Activated CD4-positive, alpha-beta T cell treated with anti-CD3 and anti-CD28 coated beads, Interleukin-2, amount 10 ng/mL, durations not matched to agents 24 days and 14 days (primary cell): ENCODE measurements around the gene PCSK7. TPM values are rescaled to one million over a fixed set of nuclear protein-coding genes. Genes with fewer than 3 reads are reported as not detected.

Source experiments
- DNase-seq: peaks from one replicate; pipeline ENCODE4 v3.0.0; 2022
- H3K27ac Mint-ChIP-seq: one replicate; pipeline ENCODE4 v1.8.0; 2022; ENCODE audit warnings: mild to moderate bottlenecking, mixed read lengths
- H3K27me3 Mint-ChIP-seq: one replicate; pipeline ENCODE4 v1.8.0; 2022; ENCODE audit warnings: mixed read lengths
- H3K36me3 Mint-ChIP-seq: one replicate; pipeline ENCODE4 v1.8.0; 2022; ENCODE audit warnings: low read depth, mild to moderate bottlenecking, mixed read lengths
- H3K4me1 Mint-ChIP-seq: one replicate; pipeline ENCODE4 v1.8.0; 2021; ENCODE audit warnings: mixed read lengths
- H3K4me3 Mint-ChIP-seq: one replicate; pipeline ENCODE4 v1.8.0; 2022; ENCODE audit warnings: mild to moderate bottlenecking, moderate library complexity, mixed read lengths
- H3K9me3 Mint-ChIP-seq: one replicate; pipeline ENCODE4 v1.8.0; 2021; ENCODE audit warnings: mixed read lengths
- intact Hi-C: fragments of 100-400 bp; cut with micrococcal nuclease; formaldehyde crosslinking; loops from one replicate; pipeline ENCODE4 v1.15.1; 2023
- total RNA-seq: library from RNA; stranded (reverse); gene quantifications from 2 replicates; pipeline ENCODE4 v1.2.3, GENCODE V29; 2022

Gene PCSK7
- total RNA-seq, 1 donor from 2014 or later = 160 TPM

- H3K9me3 Mint-ChIP-seq = no peaks in the 10 kb centered on the region
- DNase-seq = no peak
- intact Hi-C loops = no loop called here
- H3K27ac Mint-ChIP-seq = no peak overlapping the region
- H3K36me3 Mint-ChIP-seq = peaks cover 12% of the 10 kb centered on the region
- H3K27me3 Mint-ChIP-seq = no peaks in the 10 kb centered on the region
- H3K4me3 Mint-ChIP-seq = no peak overlapping the region
- no peaks in the 10 kb centered on the region for H3K4me1 Mint-ChIP-seq
Observed at GRCh38 chr11:117202386-117203068, 29.3 kb downstream of the PCSK7 start.

DNA sequence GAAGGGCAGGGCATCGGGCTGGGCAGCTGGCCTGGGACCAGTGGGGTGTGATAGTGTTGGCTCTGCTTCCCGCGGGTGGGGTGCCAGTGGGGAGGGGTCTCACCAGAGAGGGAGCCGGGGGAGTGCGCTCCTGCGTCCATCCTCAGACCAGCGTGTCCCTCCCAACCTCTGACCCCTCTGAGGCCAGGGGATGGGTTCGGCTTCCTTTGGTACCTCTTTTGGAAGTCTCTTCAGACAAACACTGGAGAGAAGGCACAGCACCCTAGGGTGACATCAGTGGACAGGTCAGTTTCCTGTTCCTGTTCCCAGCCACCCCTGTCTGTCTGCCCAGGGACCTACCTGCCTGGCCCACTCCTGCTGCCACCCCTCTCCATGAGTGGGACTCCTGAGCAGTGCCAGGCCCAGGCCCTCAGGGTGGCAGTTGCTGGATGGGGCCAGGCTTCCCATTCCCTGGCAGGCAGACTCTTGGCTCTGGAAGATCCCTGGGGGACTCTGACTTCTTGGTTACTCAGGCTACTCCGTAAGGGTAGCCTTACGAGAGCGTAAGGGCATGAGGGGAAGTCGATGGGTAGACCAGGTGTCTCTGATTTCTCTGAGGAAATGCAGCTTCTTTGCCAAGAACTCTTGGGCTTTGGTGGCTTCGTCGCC lies 30.1 kb downstream of the PCSK7 start:
- no peak for DNase-seq
- H3K4me3 Mint-ChIP-seq = no peak overlapping the region
- intact Hi-C loops = no loop called here

GRCh38 chr11:117200813-117201657 lies 30.8 kb downstream of the PCSK7 start:
- Mint-ChIP-seq H3K4me3 (no peak overlapping the region), H3K4me1 (no peaks in the 10 kb centered on the region)
- intact Hi-C loops = no loop called here

More for the DNA sequence above, 30.1 kb downstream of the PCSK7 start:
- H3K4me1 Mint-ChIP-seq = no peaks in the 10 kb centered on the region
- no peak overlapping the region for H3K27ac Mint-ChIP-seq
- peaks cover 12% of the 10 kb centered on the region for H3K36me3 Mint-ChIP-seq
- no peaks in the 10 kb centered on the region for H3K9me3 Mint-ChIP-seq
- no peaks in the 10 kb centered on the region for H3K27me3 Mint-ChIP-seq

GRCh38 chr11:117199916-117200812 lies 31.7 kb downstream of the PCSK7 start:
- H3K36me3 Mint-ChIP-seq = peaks cover 9% of the 10 kb centered on the region
- H3K4me1 Mint-ChIP-seq = peaks cover 2% of the 10 kb centered on the region
- no peak overlapping the region for H3K27ac Mint-ChIP-seq
- H3K4me3 Mint-ChIP-seq = no peak overlapping the region
- intact Hi-C loops = no loop called here
- no peaks in the 10 kb centered on the region for H3K9me3 Mint-ChIP-seq
- no peaks in the 10 kb centered on the region for H3K27me3 Mint-ChIP-seq
- no peak for DNase-seq

More at GRCh38 chr11:117200813-117201657, 30.8 kb downstream of the PCSK7 start:
- Mint-ChIP-seq H3K27ac (no peak overlapping the region), H3K27me3 (no peaks in the 10 kb centered on the region), H3K36me3 (peaks cover 11% of the 10 kb centered on the region), H3K9me3 (no peaks in the 10 kb centered on the region)
- DNase-seq = no peak

GRCh38 chr11:117199053-117199915 lies 32.6 kb downstream of the PCSK7 start, which contains the start of gene TAGLN:
Gene TAGLN, plus strand, starts transcription at chr11:117199370. Its CDS starts 3,644 bp downstream, at chr11:117203014.
- intact Hi-C loops = no loop called here
- no peaks in the 10 kb centered on the region for H3K27me3 Mint-ChIP-seq
- peaks cover 3% of the 10 kb centered on the region for H3K4me1 Mint-ChIP-seq
- no peak within 1 kb of the TSS for H3K4me3 Mint-ChIP-seq
- peaks cover 6% of the 10 kb centered on the region for H3K36me3 Mint-ChIP-seq
- no peak within 1 kb of the TSS for H3K27ac Mint-ChIP-seq
- DNase-seq = no peak
- no peaks in the 10 kb centered on the region for H3K9me3 Mint-ChIP-seq

GRCh38 chr11:117198613-117199012 lies 33.3 kb downstream of the PCSK7 start:
- no peak for DNase-seq
- intact Hi-C loops = no loop called here
- H3K9me3 Mint-ChIP-seq = no peaks in the 10 kb centered on the region
- H3K36me3 Mint-ChIP-seq = peaks cover 4% of the 10 kb centered on the region
- H3K4me1 Mint-ChIP-seq = peaks cover 3% of the 10 kb centered on the region
- H3K27ac Mint-ChIP-seq = no peak overlapping the region
- no peaks in the 10 kb centered on the region for H3K27me3 Mint-ChIP-seq
- H3K4me3 Mint-ChIP-seq = no peak overlapping the region

- peaks cover 6% of the 10 kb centered on the region for H3K36me3 Mint-ChIP-seq
- H3K4me1 Mint-ChIP-seq = peaks cover 3% of the 10 kb centered on the region
- no peak overlapping the region for H3K4me3 Mint-ChIP-seq
- no peaks in the 10 kb centered on the region for H3K27me3 Mint-ChIP-seq
- intact Hi-C loops = no loop called here
- no peak for DNase-seq
- H3K27ac Mint-ChIP-seq = no peak overlapping the region
- H3K9me3 Mint-ChIP-seq = no peaks in the 10 kb centered on the region
Observed at GRCh38 chr11:117197516-117198456, 34.1 kb downstream of the PCSK7 start.

- H3K4me1 Mint-ChIP-seq = peaks cover 3% of the 10 kb centered on the region
- H3K27me3 Mint-ChIP-seq = no peaks in the 10 kb centered on the region
- peaks cover 9% of the 10 kb centered on the region for H3K36me3 Mint-ChIP-seq
- intact Hi-C loops = no loop called here
- no peak overlapping the region for H3K4me3 Mint-ChIP-seq
- no peak overlapping the region for H3K27ac Mint-ChIP-seq
- no peak for DNase-seq
- H3K9me3 Mint-ChIP-seq = no peaks in the 10 kb centered on the region
Observed at GRCh38 chr11:117197006-117197405, 34.9 kb downstream of the PCSK7 start.

GRCh38 chr11:117195761-117196160 lies 36.1 kb downstream of the PCSK7 start:
- intact Hi-C loops = no loop called here
- Mint-ChIP-seq H3K4me1 (peaks cover 3% of the 10 kb centered on the region), H3K27me3 (no peaks in the 10 kb centered on the region), H3K27ac (peak overlapping the region; percentile 45), H3K36me3 (peaks cover 9% of the 10 kb centered on the region), H3K9me3 (no peaks in the 10 kb centered on the region), H3K4me3 (no peak overlapping the region)
- DNase-seq = no peak

DNA sequence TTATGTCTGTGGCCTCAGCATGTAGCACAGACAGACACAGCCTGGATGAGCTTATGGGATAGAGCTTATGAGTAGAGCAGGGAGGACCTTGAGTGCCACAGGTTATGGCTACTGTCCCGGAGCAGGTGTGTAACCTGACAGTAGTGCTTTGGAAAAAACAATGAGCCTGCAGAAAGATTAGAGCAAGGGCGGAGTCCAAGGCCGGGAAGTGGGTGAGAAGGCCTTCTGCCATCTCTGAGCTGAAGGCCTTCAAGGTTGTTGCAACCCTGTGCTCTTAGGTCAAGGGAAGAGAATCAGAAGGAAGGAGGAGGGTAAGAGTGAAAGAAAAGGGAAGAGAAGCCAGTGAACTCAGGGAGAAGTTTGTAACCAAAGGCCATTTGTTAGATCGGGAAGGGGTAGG lies 36.6 kb downstream of the PCSK7 start:
- H3K27me3 Mint-ChIP-seq = no peaks in the 10 kb centered on the region
- H3K4me1 Mint-ChIP-seq = peaks cover 3% of the 10 kb centered on the region
- no peak for DNase-seq
- H3K36me3 Mint-ChIP-seq = peaks cover 13% of the 10 kb centered on the region
- H3K27ac Mint-ChIP-seq = peak overlapping the region; percentile 50
- no peak overlapping the region for H3K4me3 Mint-ChIP-seq
- no peaks in the 10 kb centered on the region for H3K9me3 Mint-ChIP-seq
- intact Hi-C loops = no loop called here

GRCh38 chr11:117194267-117194666 lies 37.6 kb downstream of the PCSK7 start:
- no peaks in the 10 kb centered on the region for H3K9me3 Mint-ChIP-seq
- intact Hi-C loops = no loop called here
- H3K36me3 Mint-ChIP-seq = peaks cover 13% of the 10 kb centered on the region
- H3K27ac Mint-ChIP-seq = no peak overlapping the region
- peaks cover 3% of the 10 kb centered on the region for H3K4me1 Mint-ChIP-seq
- DNase-seq = no peak
- H3K27me3 Mint-ChIP-seq = no peaks in the 10 kb centered on the region
- H3K4me3 Mint-ChIP-seq = no peak overlapping the region
